Osteocyte (in vitro differentiated cells): Measurements from ENCODE around the gene COPZ1. TPM values are rescaled to one million over a fixed set of nuclear protein-coding genes. Genes with fewer than 3 reads are reported as not detected.
"Not testable (repeated sequence)": the region's sequence is repeated elsewhere in the genome, so short reads cannot be mapped to it uniquely, and the experiment has no call there.

Experiments
- DNase-seq: peaks from one replicate; pipeline ENCODE4 v3.0.0; 2021; ENCODE audit warnings: mixed read lengths; ENCODE audit not compliant: unreplicated experiment; ENCODE audit errors: extremely low spot score
- H3K27ac Mint-ChIP-seq: one replicate; pipeline ENCODE4 v1.8.0; 2021; ENCODE audit warnings: mild to moderate bottlenecking, mixed read lengths; ENCODE audit not compliant: unreplicated experiment
- H3K27me3 Mint-ChIP-seq: one replicate; pipeline ENCODE4 v1.8.0; 2021; ENCODE audit warnings: mixed read lengths; ENCODE audit not compliant: unreplicated experiment
- H3K36me3 Mint-ChIP-seq: one replicate; pipeline ENCODE4 v1.8.0; 2021; ENCODE audit warnings: mixed read lengths; ENCODE audit not compliant: unreplicated experiment
- H3K4me1 Mint-ChIP-seq: one replicate; pipeline ENCODE4 v1.8.0; 2021; ENCODE audit warnings: mixed read lengths; ENCODE audit not compliant: unreplicated experiment
- H3K4me3 Mint-ChIP-seq: one replicate; pipeline ENCODE4 v1.8.0; 2021; ENCODE audit warnings: mild to moderate bottlenecking, moderate library complexity, mixed read lengths; ENCODE audit not compliant: unreplicated experiment
- H3K9me3 Mint-ChIP-seq: one replicate; pipeline ENCODE4 v1.8.0; 2021; ENCODE audit warnings: mixed read lengths; ENCODE audit not compliant: unreplicated experiment
- total RNA-seq: library from RNA; stranded (reverse); gene quantifications from 2 replicates; pipeline ENCODE4 v1.2.1, GENCODE V29; 2021
- TF ChIP-seq, protein P1 (sequence below): fragments of 200-600 bp; sonication (generic); IDR thresholded peaks from 2 replicates; pipeline ENCODE4 v1.5.0; 2021; ENCODE audit warnings: antibody characterized with exemption, mild to moderate bottlenecking, moderate library complexity

COPZ1 gene
- total RNA-seq, 1 donor from 2014 or later = 136 TPM

DNA sequence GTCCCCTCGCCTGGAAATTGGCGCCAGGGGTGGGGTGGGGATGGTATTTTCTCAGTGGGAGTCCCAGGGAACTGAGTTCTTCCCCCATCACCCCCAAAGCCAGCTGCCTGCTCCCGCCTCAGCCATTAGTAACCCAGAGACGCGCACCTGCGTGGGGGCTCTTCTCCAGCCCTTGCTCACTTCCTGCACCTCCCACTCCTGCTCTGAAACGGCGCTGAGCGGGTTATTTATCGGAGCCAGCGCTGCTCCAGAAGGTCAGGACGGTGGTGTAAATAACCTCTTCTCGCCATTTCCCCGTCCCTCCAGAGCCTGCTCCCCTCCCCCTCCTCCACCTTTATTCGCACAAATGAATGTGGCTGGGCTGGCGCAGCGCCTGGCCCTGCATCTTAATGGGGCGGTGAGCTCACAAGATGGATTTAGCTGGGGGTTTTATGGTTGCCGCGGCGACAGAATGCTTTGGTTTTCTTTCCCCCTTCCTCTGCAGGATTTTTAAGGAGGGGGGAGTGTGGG is 27.1 kb downstream of the COPZ1 start:
- H3K36me3 Mint-ChIP-seq = peaks cover 38% of the 10 kb centered on the region
- H3K4me1 Mint-ChIP-seq = peaks cover 17% of the 10 kb centered on the region
- H3K27me3 Mint-ChIP-seq = no peaks in the 10 kb centered on the region
- TF ChIP-seq, protein P1, sequence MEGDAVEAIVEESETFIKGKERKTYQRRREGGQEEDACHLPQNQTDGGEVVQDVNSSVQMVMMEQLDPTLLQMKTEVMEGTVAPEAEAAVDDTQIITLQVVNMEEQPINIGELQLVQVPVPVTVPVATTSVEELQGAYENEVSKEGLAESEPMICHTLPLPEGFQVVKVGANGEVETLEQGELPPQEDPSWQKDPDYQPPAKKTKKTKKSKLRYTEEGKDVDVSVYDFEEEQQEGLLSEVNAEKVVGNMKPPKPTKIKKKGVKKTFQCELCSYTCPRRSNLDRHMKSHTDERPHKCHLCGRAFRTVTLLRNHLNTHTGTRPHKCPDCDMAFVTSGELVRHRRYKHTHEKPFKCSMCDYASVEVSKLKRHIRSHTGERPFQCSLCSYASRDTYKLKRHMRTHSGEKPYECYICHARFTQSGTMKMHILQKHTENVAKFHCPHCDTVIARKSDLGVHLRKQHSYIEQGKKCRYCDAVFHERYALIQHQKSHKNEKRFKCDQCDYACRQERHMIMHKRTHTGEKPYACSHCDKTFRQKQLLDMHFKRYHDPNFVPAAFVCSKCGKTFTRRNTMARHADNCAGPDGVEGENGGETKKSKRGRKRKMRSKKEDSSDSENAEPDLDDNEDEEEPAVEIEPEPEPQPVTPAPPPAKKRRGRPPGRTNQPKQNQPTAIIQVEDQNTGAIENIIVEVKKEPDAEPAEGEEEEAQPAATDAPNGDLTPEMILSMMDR = no peak
- DNase-seq = no peak
- H3K27ac Mint-ChIP-seq = peak overlapping the region; percentile 69
- no peaks in the 10 kb centered on the region for H3K9me3 Mint-ChIP-seq
- H3K4me3 Mint-ChIP-seq = no peak overlapping the region

DNA sequence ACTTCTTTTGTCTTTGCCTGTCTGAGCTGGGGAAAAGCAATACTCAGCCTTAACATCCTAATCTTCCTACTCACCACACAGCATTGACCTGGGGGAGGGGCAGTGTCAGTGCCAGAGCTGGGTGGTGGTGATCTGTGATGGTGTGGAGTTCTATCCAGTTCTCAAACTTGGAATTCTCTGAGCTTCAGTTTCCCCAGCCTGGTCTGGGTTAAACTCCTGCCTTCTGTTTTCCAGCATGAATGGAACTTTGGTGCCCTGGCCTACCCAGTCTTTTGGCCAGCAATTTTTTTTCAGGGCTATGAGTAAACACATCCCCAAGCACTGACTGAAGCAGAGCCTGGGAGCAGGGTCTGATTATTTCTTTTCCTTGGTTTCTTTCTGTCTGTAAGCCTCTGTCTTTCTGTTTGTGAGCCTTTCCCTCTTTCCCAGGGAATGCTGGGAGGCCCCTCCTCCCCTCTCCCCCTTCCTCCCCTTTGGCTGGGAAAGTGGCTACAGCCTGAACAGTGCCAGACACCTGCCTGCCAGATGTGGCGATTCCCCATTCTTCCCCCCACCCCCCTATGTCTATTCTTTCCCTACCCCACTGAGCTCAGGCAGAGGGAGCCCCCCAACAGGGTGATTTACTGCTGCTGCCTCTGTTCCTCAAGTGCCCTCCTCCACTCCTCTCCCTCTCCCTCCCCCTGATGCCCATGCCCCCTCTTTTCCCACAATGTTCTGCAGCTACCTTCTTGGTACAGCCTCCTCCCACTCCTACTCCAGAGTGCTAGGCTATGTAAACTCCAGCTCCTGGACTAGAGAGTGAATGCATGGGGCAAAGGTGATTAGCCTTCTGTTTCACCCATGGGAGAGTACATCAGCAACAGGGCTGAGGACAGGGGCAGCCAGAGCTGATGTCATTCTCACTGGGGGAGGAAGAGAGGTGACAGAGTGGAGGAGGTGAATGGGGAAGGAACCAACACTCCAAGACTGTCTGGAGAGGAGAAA is 28.3 kb downstream of the COPZ1 start:
- H3K36me3 Mint-ChIP-seq = peaks cover 29% of the 10 kb centered on the region
- peak overlapping the region; percentile 69 for H3K27ac Mint-ChIP-seq
- no peaks in the 10 kb centered on the region for H3K27me3 Mint-ChIP-seq
- H3K4me1 Mint-ChIP-seq = peaks cover 20% of the 10 kb centered on the region
- DNase-seq = no peak
- H3K4me3 Mint-ChIP-seq = no peak overlapping the region
- no peaks in the 10 kb centered on the region for H3K9me3 Mint-ChIP-seq
- TF ChIP-seq, protein P1 = no peak

DNA sequence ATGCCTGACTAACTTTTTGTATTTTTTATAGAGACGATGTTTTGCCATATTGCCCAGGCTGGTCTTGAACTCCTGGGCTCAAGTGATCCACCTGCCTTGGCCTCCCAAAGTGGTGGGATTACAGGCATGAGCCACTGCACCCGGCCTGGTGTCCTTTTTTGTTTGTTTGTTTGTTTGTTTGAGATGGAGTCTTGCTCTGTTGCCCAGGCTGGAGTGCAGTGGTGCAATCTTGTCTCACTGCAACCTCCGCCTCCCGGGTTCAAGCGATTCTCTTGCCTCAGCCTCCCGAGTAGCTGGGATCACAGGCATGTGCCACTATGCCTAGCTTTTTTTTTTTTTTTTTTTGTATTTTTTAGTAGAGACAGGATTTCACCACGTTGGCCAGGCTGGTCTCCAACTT is 29.3 kb downstream of the COPZ1 start:
- not testable (repeated sequence) for H3K9me3 Mint-ChIP-seq, H3K27ac Mint-ChIP-seq, DNase-seq, H3K27me3 Mint-ChIP-seq, H3K4me3 Mint-ChIP-seq
- Mint-ChIP-seq H3K36me3 (peaks cover 25% of the 10 kb centered on the region), H3K4me1 (peaks cover 20% of the 10 kb centered on the region)

DNA sequence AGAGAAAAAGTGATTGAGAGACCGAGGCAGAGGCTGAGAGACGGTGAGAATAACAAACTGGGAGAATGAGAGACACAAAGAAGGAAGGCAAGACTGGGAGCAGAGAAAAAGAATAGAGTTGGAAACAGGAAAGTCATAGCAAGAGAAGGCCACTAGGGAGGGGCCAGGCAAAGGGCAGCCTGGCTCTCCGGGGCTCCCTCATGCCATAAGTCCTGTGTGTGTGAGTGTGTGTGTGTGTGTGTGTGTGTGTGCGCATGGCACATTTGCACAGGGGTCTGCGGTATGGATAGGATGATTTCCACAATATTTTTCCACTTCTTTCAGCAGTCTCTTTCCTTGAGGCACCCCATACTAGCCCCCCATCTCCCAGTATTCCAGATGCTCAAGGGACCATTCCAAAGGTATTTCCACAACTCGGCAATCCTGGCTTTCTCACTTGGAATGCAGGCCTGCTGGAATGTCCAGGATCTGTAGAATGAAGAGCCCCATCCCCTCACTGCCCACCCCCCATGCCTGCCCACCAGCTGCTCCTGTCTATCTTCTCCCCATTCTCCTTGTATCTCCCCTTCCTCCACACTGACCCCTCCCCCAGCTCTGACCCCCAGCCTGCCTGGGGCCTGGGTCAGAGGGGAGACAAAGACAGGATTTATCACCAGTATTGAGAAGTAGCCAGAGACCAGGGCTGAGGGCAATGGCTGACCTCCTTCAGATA is 30.3 kb downstream of the COPZ1 start:
- Mint-ChIP-seq H3K27me3 (no peaks in the 10 kb centered on the region), H3K36me3 (peaks cover 18% of the 10 kb centered on the region), H3K4me3 (no peak overlapping the region), H3K4me1 (peaks cover 22% of the 10 kb centered on the region), H3K9me3 (no peaks in the 10 kb centered on the region), H3K27ac (no peak overlapping the region)
- DNase-seq = no peak
- TF ChIP-seq, protein P1 = no peak

DNA sequence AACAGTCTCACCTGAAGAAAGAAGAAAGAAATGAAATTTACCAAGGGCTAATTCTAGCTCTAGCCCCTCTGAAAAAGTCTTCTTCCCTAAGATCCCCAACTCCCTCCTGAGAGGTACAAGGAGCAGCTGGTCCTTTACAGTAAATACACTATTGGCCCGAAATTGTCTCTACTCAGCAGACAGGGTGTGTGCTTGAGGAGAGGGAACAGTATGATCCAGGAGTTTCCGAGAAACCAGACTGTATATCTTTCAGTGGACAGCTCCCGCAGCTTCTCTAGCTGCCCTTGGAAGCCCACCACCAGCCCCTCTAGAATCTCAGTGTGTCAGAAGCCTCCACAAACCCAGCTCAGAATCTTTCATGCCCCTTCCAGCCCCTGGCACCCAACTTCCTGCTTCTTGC is 31.3 kb downstream of the COPZ1 start:
- H3K27me3 Mint-ChIP-seq = no peaks in the 10 kb centered on the region
- no peak overlapping the region for H3K4me3 Mint-ChIP-seq
- H3K27ac Mint-ChIP-seq = no peak overlapping the region
- no peaks in the 10 kb centered on the region for H3K9me3 Mint-ChIP-seq
- no peak for DNase-seq
- TF ChIP-seq, protein P1 = no peak
- H3K4me1 Mint-ChIP-seq = peaks cover 30% of the 10 kb centered on the region
- H3K36me3 Mint-ChIP-seq = peaks cover 8% of the 10 kb centered on the region
